A673 (cell line): ENCODE results near the gene NR5A2. TPM values are rescaled to one million over a fixed set of nuclear protein-coding genes. Genes with fewer than 3 reads are reported as not detected.

Source experiments
- BruUV-seq: library from RNA; stranded (reverse); fragments of 400-500 nt; replicated peaks from 2 replicates; lab custom pipeline; 2021; lab: Mats Ljungman, UMichigan
- CTCF ChIA-PET: fragments of 300-600 bp; sonication (Branson Sonifier 250); formaldehyde crosslinking; loops from one replicate; lab custom pipeline; 2022; ENCODE audit warnings: antibody characterized with exemption; lab: Charles Lee
- POLR2A ChIA-PET: fragments of 300-600 bp; sonication (Branson Sonifier 250); formaldehyde crosslinking; loops from one replicate; lab custom pipeline; 2022; ENCODE audit warnings: antibody characterized with exemption; ENCODE audit not compliant: low non-redundant PET; lab: Charles Lee
- DNase-seq: peaks from one replicate; pipeline ENCODE4 v3.0.0-alpha.2; 2015; ENCODE audit warnings: low spot score
- H3K27ac ChIP-seq: fragments of 200-600 bp; sonication (generic); 2 replicates; pipeline ENCODE4 v1.5.1; 2016; ENCODE audit warnings: mixed run types, low read depth, mild to moderate bottlenecking, mixed read lengths, antibody characterized with exemption, low read length; ENCODE audit not compliant: poor library complexity, severe bottlenecking
- H3K27me3 ChIP-seq: fragments of 200-600 bp; sonication (generic); replicated peaks from 2 replicates; pipeline ENCODE4 v1.6.1; 2017; ENCODE audit warnings: mixed run types, low read depth, mild to moderate bottlenecking, mixed read lengths, antibody characterized with exemption, low read length; ENCODE audit not compliant: insufficient read depth, poor library complexity
- H3K36me3 ChIP-seq: fragments of 200-600 bp; sonication (generic); 2 replicates; pipeline ENCODE4 v1.6.1; 2016; ENCODE audit warnings: mixed run types, mild to moderate bottlenecking, mixed read lengths, antibody characterized with exemption, low read length; ENCODE audit not compliant: insufficient read depth, poor library complexity, severe bottlenecking
- H3K4me1 ChIP-seq: fragments of 200-600 bp; sonication (generic); 2 replicates; pipeline ENCODE4 v1.6.1; 2017; ENCODE audit warnings: mixed run types, mild to moderate bottlenecking, mixed read lengths, antibody characterized with exemption, low read length; ENCODE audit not compliant: insufficient read depth, poor library complexity, severe bottlenecking
- H3K4me3 ChIP-seq: fragments of 200-600 bp; sonication (generic); 2 replicates; pipeline ENCODE4 v1.5.1; 2016; ENCODE audit warnings: low read depth, mixed run types, mild to moderate bottlenecking, mixed read lengths, low read length; ENCODE audit not compliant: poor library complexity, severe bottlenecking
- H3K9me3 ChIP-seq: fragments of 200-600 bp; sonication (generic); 2 replicates; pipeline ENCODE4 v1.6.1; 2016; ENCODE audit warnings: mixed run types, low read depth, mild to moderate bottlenecking, mixed read lengths, antibody characterized with exemption, low read length; ENCODE audit not compliant: poor library complexity, severe bottlenecking
- EZH2 ChIP-seq: fragments of 200-600 bp; sonication (generic); IDR thresholded peaks from 2 replicates; pipeline ENCODE4 v1.6.1; 2017; ENCODE audit warnings: borderline replicate concordance, low read depth, mild to moderate bottlenecking, mixed read lengths, antibody characterized with exemption, low read length; ENCODE audit not compliant: poor library complexity, severe bottlenecking
- intact Hi-C: fragments of 100-400 bp; cut with micrococcal nuclease; formaldehyde crosslinking; loops from one replicate; pipeline ENCODE4 v1.10.0; 2022; ENCODE audit not compliant: unreplicated experiment
- total RNA-seq: library from RNA; stranded (reverse); gene quantifications from 2 replicates; pipeline ENCODE4 v1.2.3, GENCODE V29; 2021
- TF ChIP-seq, protein P1 (sequence below): fragments of 300-800, 200-600 bp; sonication (generic); conservative IDR thresholded peaks from 2 replicates; pipeline ENCODE4 v1.5.1; 2017; ENCODE audit warnings: low read depth, mild to moderate bottlenecking, antibody characterized with exemption, low read length, moderate library complexity, mixed read lengths

The NR5A2 gene
- total RNA-seq, 1 experiment from 2014 or later, result not detected

DNA sequence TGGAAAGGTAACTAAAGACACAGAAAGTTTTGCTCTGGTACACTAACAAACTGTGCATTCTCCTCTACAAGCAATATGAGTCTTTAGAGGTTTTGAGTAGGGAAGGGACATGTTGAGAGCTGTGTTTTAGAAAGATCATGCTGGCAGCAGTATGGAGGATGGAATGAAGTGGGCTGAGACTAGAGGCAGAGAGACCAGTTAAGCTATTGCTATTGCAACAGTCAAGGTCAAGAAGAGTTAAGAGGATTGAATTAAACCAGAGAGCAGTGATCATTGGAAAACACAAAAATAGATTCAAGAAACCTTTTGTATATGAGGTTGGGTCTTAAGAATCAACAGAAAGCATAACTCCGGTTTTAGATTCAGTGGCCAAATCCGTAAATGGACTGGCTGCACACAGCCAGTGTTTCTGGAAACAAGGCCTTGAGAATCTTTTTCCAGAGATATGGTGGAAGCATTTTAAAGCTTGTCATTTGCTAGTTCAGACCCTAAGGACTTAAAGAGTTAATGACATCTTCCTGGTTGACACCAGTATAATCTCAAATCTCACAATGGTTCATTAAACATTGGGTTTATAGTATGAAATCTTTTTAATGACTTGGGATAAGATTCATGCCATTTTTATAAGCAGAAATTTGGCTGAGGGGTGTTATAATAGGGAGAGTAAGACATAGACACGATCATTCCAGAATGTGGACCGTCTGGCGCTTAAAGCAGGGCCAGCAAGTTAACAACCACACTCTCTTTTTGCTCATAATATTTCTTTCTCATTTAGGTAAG, 177.9 kb downstream of the NR5A2 start:
- ChIA-PET CTCF (no interaction called here), POLR2A (no interaction called here)
- TF ChIP-seq, protein P1, sequence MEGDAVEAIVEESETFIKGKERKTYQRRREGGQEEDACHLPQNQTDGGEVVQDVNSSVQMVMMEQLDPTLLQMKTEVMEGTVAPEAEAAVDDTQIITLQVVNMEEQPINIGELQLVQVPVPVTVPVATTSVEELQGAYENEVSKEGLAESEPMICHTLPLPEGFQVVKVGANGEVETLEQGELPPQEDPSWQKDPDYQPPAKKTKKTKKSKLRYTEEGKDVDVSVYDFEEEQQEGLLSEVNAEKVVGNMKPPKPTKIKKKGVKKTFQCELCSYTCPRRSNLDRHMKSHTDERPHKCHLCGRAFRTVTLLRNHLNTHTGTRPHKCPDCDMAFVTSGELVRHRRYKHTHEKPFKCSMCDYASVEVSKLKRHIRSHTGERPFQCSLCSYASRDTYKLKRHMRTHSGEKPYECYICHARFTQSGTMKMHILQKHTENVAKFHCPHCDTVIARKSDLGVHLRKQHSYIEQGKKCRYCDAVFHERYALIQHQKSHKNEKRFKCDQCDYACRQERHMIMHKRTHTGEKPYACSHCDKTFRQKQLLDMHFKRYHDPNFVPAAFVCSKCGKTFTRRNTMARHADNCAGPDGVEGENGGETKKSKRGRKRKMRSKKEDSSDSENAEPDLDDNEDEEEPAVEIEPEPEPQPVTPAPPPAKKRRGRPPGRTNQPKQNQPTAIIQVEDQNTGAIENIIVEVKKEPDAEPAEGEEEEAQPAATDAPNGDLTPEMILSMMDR, result no peak
- TF ChIP-seq EZH2, result no peak
- H3K4me1 ChIP-seq, result no peaks in the 10 kb centered on the region
- H3K27ac ChIP-seq, result no peak overlapping the region
- H3K4me3 ChIP-seq, result no peak overlapping the region
- no peaks in the 10 kb centered on the region for H3K9me3 ChIP-seq
- no peaks in the 10 kb centered on the region for H3K27me3 ChIP-seq
- no peaks in the 10 kb centered on the region for H3K36me3 ChIP-seq
- DNase-seq, result no peak
- intact Hi-C loops, result no loop called here
- no TSS peak for BruUV-seq

DNA sequence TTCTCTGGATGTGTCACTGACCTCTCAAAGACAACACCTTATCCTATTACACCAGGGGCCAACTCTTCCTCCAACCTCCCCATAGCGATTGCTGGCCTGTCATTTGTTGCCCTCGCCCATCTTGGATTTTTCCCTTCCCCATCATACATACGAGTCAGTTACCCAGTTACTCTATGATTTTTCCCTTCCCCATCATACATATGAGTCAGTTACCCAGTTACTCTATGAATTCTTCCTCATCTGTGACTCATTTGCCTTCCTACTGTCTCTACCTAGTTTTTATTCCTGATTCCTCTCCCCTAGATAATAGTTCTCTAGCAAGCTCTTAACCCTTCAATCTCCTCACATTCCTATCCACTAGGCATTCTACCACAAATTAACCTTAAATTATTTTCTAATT, 178.8 kb downstream of the NR5A2 start:
- intact Hi-C loops, result no loop called here
- Histone ChIP-seq H3K36me3 (no peaks in the 10 kb centered on the region), H3K9me3 (no peaks in the 10 kb centered on the region), H3K27me3 (no peaks in the 10 kb centered on the region), H3K4me3 (no peak overlapping the region), H3K27ac (no peak overlapping the region), H3K4me1 (no peaks in the 10 kb centered on the region)
- POLR2A ChIA-PET, result no interaction called here
- BruUV-seq, result no TSS peak
- CTCF ChIA-PET, result no interaction called here
- no peak for DNase-seq
- TF ChIP-seq EZH2, result no peak
- TF ChIP-seq, protein P1, result no peak

DNA sequence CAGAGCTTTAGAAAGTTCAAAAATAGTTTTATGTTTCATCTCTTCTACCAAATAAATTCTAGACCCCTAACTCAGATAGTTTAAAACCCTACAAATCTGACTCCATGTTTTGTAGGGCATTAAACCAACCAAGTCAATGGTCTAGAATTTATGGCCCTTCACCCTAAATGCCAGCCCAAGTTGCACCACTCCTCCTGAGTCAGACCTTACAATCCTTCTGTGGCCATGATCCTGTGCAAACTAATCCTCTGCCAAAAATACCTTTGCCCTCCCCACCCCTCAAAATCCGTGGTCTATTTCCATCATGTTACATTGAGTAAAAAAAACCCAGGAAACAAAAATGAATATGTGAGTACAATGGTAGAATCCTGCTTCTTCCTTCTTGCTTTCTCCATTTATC, 179.3 kb downstream of the NR5A2 start:
- POLR2A ChIA-PET, result no interaction called here
- CTCF ChIA-PET, result no interaction called here
- intact Hi-C loops, result no loop called here
- Histone ChIP-seq H3K4me3 (no peak overlapping the region), H3K4me1 (no peaks in the 10 kb centered on the region), H3K27ac (no peak overlapping the region), H3K9me3 (no peaks in the 10 kb centered on the region), H3K27me3 (no peaks in the 10 kb centered on the region), H3K36me3 (no peaks in the 10 kb centered on the region)
- BruUV-seq, result no TSS peak
- TF ChIP-seq, protein P1, result no peak
- TF ChIP-seq EZH2, result no peak
- DNase-seq, result no peak
